ENCODE results near the gene PARD3. TPM values are rescaled to one million over a fixed set of nuclear protein-coding genes. Genes with fewer than 3 reads are reported as not detected.

The PARD3 gene
- total RNA-seq, 1 donor from 2014 or later, result 98.2 TPM

- Histone ChIP-seq H3K36me3 (ENCODE audit: control insufficient read depth, insufficient read depth, low read length) (no peaks in the 10 kb centered on the region), H3K27me3 (ENCODE audit: control insufficient read depth, insufficient read depth, low read length) (peaks cover 1% of the 10 kb centered on the region), H3K4me3 (ENCODE audit: low read depth, low read length) (no peak overlapping the region)
- FAIRE-seq, result no peak
- TF ChIP-seq CTCF (IDR thresholded peaks at IDR 0.05; ENCODE audit: insufficient read depth, low read length, severe bottlenecking), result no peak
- no peak for DNase-seq (ENCODE audit: low read depth)
Observed at GRCh38 chr10:34237898-34238455, 577.1 kb downstream of the PARD3 start.

DNA sequence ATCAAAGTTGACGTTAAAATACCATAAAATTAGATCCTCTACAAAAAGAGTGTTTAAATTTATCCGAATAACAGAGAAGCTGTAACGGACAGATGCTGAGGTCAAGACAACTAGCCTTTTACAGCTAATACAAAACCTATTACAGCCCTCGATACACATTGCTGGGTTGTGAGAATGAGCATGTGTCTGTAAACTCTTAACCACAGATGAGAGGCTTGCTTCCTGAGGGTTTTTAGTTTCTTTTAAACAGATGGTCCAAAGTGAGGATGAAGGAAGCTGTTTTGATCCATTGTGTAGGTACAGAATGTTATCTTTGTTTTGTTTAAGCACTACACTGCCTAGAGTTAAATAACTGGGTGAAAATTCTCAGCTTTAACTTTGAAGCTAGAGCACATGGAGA lies 578.2 kb downstream of the PARD3 start:
- Histone ChIP-seq H3K36me3 (ENCODE audit: control insufficient read depth, insufficient read depth, low read length) (no peaks in the 10 kb centered on the region), H3K27me3 (ENCODE audit: control insufficient read depth, insufficient read depth, low read length) (peaks cover 1% of the 10 kb centered on the region), H3K4me3 (ENCODE audit: low read depth, low read length) (no peak overlapping the region)
- TF ChIP-seq CTCF (IDR thresholded peaks at IDR 0.05; ENCODE audit: insufficient read depth, low read length, severe bottlenecking), result no peak
- no peak for DNase-seq (ENCODE audit: low read depth)
- FAIRE-seq, result no peak

GRCh38 chr10:34235164-34235832 lies 579.8 kb downstream of the PARD3 start:
- DNase-seq (ENCODE audit: low read depth) (peak; percentile 96), FAIRE-seq (peak; percentile 36)
- TF ChIP-seq CTCF (IDR thresholded peaks at IDR 0.05; ENCODE audit: insufficient read depth, low read length, severe bottlenecking), result no peak

DNA sequence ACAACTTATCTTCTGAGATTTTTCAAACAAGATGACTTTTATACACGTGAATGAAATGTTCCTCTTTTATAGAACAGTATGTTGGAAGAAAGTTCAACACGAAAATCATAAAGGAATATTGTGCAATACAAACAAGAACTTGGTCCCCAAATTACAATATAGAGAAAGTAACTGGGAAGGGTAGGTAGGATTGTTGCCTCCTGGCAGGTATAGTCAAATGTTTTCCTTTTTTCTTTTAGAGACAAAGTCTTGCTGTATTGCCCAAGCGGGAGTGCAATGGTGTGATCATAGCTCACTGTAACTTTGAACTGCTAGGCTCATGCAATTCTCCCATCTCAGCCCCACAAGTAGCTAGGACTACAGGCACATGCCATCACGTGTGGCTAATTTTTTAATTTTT lies 582.6 kb downstream of the PARD3 start:
- TF ChIP-seq CTCF (IDR thresholded peaks at IDR 0.05; ENCODE audit: insufficient read depth, low read length, severe bottlenecking), result no peak
- Histone ChIP-seq H3K4me3 (ENCODE audit: low read depth, low read length) (no peak overlapping the region), H3K36me3 (ENCODE audit: control insufficient read depth, insufficient read depth, low read length) (no peaks in the 10 kb centered on the region), H3K27me3 (ENCODE audit: control insufficient read depth, insufficient read depth, low read length) (no peaks in the 10 kb centered on the region)
- no peak for DNase-seq (ENCODE audit: low read depth)
- no peak for FAIRE-seq

More at GRCh38 chr10:34235164-34235832, 579.8 kb downstream of the PARD3 start:
- Histone ChIP-seq H3K36me3 (ENCODE audit: control insufficient read depth, insufficient read depth, low read length) (no peaks in the 10 kb centered on the region), H3K4me3 (ENCODE audit: low read depth, low read length) (no peak overlapping the region), H3K27me3 (ENCODE audit: control insufficient read depth, insufficient read depth, low read length) (no peaks in the 10 kb centered on the region)

GRCh38 chr10:34231441-34232180 lies 583.5 kb downstream of the PARD3 start:
- no peak for DNase-seq (ENCODE audit: low read depth)

More at GRCh38 chr10:34231441-34232180, 583.5 kb downstream of the PARD3 start:
- H3K27me3 ChIP-seq (ENCODE audit: control insufficient read depth, insufficient read depth, low read length), result no peaks in the 10 kb centered on the region
- no peaks in the 10 kb centered on the region for H3K36me3 ChIP-seq (ENCODE audit: control insufficient read depth, insufficient read depth, low read length)
- FAIRE-seq, result no peak
- no peak overlapping the region for H3K4me3 ChIP-seq (ENCODE audit: low read depth, low read length)
- TF ChIP-seq CTCF (IDR thresholded peaks at IDR 0.05; ENCODE audit: insufficient read depth, low read length, severe bottlenecking), result no peak
